HEK293 (cell line): ENCODE data around the gene RNF222.
A peak's percentile ranks its signal among the peaks of the same experiment; 100 is the strongest.

ENCODE experiments used
- CTCF ChIA-PET: fragments of 350-600 bp; formaldehyde crosslinking; extraction: SDS; loops from one replicate; lab custom pipeline; 2021; ENCODE audit warnings: antibody characterized with exemption; lab: Yijun Ruan, JAX
- POLR2A ChIA-PET: fragments of 300-600 bp; formaldehyde crosslinking; extraction: SDS; loops from one replicate; lab custom pipeline; 2020; ENCODE audit warnings: antibody characterized with exemption, inconsistent platforms; lab: Yijun Ruan, JAX
- H3K27ac ChIP-seq: fragments of 200-500 bp; sonication (Bioruptor generic); 2 replicates; pipeline ENCODE4 v1.5.1; 2014; ENCODE audit warnings: low read depth, low read length, control low read depth, inconsistent platforms; ENCODE audit errors: extremely low read depth
- H3K36me3 ChIP-seq, 2 experiments: fragments of 200-500 bp in 1 of 2; sonication (Bioruptor generic) in 1 of 2; 1 replicate in 1 of 2; 2 replicates in 1 of 2; pipeline ENCODE4 v1.5.1; 2014 to 2017; ENCODE audit warnings: inconsistent platforms in 2 of 2, low read length in 2 of 2; ENCODE audit not compliant: control insufficient read depth in 2 of 2, insufficient read depth in 1 of 2
- H3K4me1 ChIP-seq: fragments of 200-500 bp; sonication (Bioruptor generic); 2 replicates; pipeline ENCODE4 v1.5.1; 2014; ENCODE audit warnings: mild to moderate bottlenecking, low read length, inconsistent platforms; ENCODE audit not compliant: control insufficient read depth, insufficient read depth
- H3K4me3 ChIP-seq: 2 replicates; pipeline ENCODE4 v1.5.1; 2011; ENCODE audit warnings: low read depth, mild to moderate bottlenecking, control low read depth, low read length, moderate library complexity
- H3K9me3 ChIP-seq: fragments of 200-500 bp; sonication (Bioruptor generic); 2 replicates; pipeline ENCODE4 v1.5.1; 2014; ENCODE audit warnings: low read depth, low read length, inconsistent platforms; ENCODE audit not compliant: control insufficient read depth, insufficient read depth
- HOXA7 ChIP-seq: sonication (generic); formaldehyde crosslinking; IDR thresholded peaks from 2 replicates; pipeline ENCODE4 v1.8.1; 2022; ENCODE audit warnings: missing genetic modification reagents, borderline replicate concordance
- KLF10 ChIP-seq: fragments of 450-650 bp; IDR thresholded peaks from 2 replicates; pipeline ENCODE4 v1.5.1; 2018; ENCODE audit warnings: missing biosample characterization, mild to moderate bottlenecking, missing genetic modification characterization
- PRDM1 ChIP-seq: fragments of 450-650 bp; formaldehyde crosslinking; IDR thresholded peaks from 2 replicates; pipeline ENCODE4; 2016; ENCODE audit warnings: missing biosample characterization, missing genetic modification characterization
- ZNF266 ChIP-seq: fragments of 450-650 bp; formaldehyde crosslinking; IDR thresholded peaks from 2 replicates; pipeline ENCODE4 v1.5.1; 2016; ENCODE audit warnings: missing biosample characterization, missing genetic modification characterization, low read depth
- ZNF280D ChIP-seq: fragments of 450-650 bp; formaldehyde crosslinking; IDR thresholded peaks from 2 replicates; pipeline ENCODE4 v1.5.1; 2016; ENCODE audit warnings: missing biosample characterization, missing genetic modification characterization
- ZNF48 ChIP-seq: fragments of 450-650 bp; formaldehyde crosslinking; IDR thresholded peaks from 2 replicates; pipeline ENCODE4 v1.5.1; 2016; ENCODE audit warnings: missing biosample characterization, missing genetic modification characterization
- ZNF544 ChIP-seq: fragments of 450-650 bp; formaldehyde crosslinking; IDR thresholded peaks from 2 replicates; pipeline ENCODE4 v1.5.0; 2017; ENCODE audit warnings: missing biosample characterization, missing genetic modification characterization
- ZNF571 ChIP-seq: fragments of 450-650 bp; formaldehyde crosslinking; IDR thresholded peaks from 2 replicates; pipeline ENCODE4 v1.5.0; 2017; ENCODE audit warnings: missing biosample characterization, missing genetic modification characterization
- ZNF621 ChIP-seq: fragments of 450-650 bp; formaldehyde crosslinking; IDR thresholded peaks from 2 replicates; pipeline ENCODE4 v1.5.1; 2017; ENCODE audit warnings: missing biosample characterization, missing genetic modification characterization
- ZNF654 ChIP-seq: fragments of 450-650 bp; formaldehyde crosslinking; IDR thresholded peaks from 2 replicates; pipeline ENCODE4 v1.5.1; 2016; ENCODE audit warnings: low read depth, missing biosample characterization, missing genetic modification characterization
- ZNF664 ChIP-seq: fragments of 450-650 bp; formaldehyde crosslinking; IDR thresholded peaks from 2 replicates; pipeline ENCODE4 v1.5.1; 2016; ENCODE audit warnings: missing biosample characterization, missing genetic modification characterization
- ZNF776 ChIP-seq: fragments of 450-650 bp; formaldehyde crosslinking; IDR thresholded peaks from 2 replicates; pipeline ENCODE4 v1.5.0; 2017; ENCODE audit warnings: missing biosample characterization, missing genetic modification characterization, borderline replicate concordance
- TF ChIP-seq, protein P1 (sequence below): fragments of 450-650 bp; formaldehyde crosslinking; IDR thresholded peaks from 2 replicates; pipeline ENCODE4 v1.5.1; 2016; ENCODE audit warnings: missing biosample characterization, missing genetic modification characterization
- TF ChIP-seq, protein P2 (sequence below): fragments of 450-650 bp; formaldehyde crosslinking; IDR thresholded peaks from 2 replicates; pipeline ENCODE4 v1.5.1; 2016; ENCODE audit warnings: missing biosample characterization, missing genetic modification characterization
- TF ChIP-seq, protein P3 (sequence below): fragments of 450-650 bp; formaldehyde crosslinking; IDR thresholded peaks from 2 replicates; pipeline ENCODE4 v1.5.1; 2016; ENCODE audit warnings: missing biosample characterization, missing genetic modification characterization

Gene RNF222

DNA sequence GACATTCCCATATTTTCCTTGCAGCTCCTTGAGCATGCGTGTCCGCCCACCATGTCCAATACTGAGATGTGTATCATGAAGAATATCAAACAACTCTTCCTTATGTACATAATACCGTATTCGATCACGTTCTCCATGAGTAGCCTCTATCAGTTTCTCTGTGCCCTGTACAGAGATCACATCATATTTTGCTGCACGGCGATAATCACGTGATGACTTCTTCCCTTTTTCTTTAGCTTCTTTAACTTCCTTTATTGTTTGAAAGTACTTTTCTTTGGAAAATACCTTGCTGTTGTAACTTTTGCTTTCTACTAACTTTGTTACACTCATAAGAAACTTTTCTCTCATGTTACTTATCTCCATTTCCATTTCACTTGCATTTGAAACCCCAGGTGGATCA, 27.7 kb downstream of the RNF222 start:
- no peaks in the 10 kb centered on the region for H3K4me1 ChIP-seq
- TF ChIP-seq KLF10 (tag by site-specific recombination) (no peak), ZNF654 (no peak), PRDM1 (tag by site-specific recombination) (peak; percentile 73)
- peaks cover 33 to 34% of the 10 kb centered on the region in 2 experiments for H3K36me3 ChIP-seq
- H3K27ac ChIP-seq = no peak overlapping the region
- H3K9me3 ChIP-seq = no peaks in the 10 kb centered on the region
- POLR2A ChIA-PET = no interaction called here
- CTCF ChIA-PET = interaction anchor here (0.7 to 0.8 kb wide), 2 partner anchors 309 to 510 kb away, joined by 3 to 4 read pairs; no protein-coding TSS in a partner anchor
- no peak overlapping the region for H3K4me3 ChIP-seq

GRCh38 chr17:8368193-8368592, 29.4 kb downstream of the RNF222 start:
- TF ChIP-seq ZNF280D (tag by site-specific recombination) = no peak
- TF ChIP-seq, protein P1, sequence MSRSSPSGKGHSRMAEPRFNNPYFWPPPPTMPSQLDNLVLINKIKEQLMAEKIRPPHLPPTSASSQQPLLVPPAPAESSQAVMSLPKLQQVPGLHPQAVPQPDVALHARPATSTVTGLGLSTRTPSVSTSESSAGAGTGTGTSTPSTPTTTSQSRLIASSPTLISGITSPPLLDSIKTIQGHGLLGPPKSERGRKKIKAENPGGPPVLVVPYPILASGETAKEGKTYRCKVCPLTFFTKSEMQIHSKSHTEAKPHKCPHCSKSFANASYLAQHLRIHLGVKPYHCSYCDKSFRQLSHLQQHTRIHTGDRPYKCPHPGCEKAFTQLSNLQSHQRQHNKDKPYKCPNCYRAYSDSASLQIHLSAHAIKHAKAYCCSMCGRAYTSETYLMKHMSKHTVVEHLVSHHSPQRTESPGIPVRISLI (tag by site-specific recombination) = no peak
- no peak for TF ChIP-seq ZNF266 (tag by site-specific recombination)
- TF ChIP-seq, protein P2, sequence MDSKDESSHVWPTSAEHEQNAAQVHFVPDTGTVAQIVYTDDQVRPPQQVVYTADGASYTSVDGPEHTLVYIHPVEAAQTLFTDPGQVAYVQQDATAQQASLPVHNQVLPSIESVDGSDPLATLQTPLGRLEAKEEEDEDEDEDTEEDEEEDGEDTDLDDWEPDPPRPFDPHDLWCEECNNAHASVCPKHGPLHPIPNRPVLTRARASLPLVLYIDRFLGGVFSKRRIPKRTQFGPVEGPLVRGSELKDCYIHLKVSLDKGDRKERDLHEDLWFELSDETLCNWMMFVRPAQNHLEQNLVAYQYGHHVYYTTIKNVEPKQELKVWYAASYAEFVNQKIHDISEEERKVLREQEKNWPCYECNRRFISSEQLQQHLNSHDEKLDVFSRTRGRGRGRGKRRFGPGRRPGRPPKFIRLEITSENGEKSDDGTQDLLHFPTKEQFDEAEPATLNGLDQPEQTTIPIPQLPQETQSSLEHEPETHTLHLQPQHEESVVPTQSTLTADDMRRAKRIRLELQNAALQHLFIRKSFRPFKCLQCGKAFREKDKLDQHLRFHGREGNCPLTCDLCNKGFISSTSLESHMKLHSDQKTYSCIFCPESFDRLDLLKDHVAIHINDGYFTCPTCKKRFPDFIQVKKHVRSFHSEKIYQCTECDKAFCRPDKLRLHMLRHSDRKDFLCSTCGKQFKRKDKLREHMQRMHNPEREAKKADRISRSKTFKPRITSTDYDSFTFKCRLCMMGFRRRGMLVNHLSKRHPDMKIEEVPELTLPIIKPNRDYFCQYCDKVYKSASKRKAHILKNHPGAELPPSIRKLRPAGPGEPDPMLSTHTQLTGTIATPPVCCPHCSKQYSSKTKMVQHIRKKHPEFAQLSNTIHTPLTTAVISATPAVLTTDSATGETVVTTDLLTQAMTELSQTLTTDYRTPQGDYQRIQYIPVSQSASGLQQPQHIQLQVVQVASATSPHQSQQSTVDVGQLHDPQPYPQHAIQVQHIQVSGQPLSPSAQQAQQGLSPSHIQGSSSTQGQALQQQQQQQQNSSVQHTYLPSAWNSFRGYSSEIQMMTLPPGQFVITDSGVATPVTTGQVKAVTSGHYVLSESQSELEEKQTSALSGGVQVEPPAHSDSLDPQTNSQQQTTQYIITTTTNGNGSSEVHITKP = no peak
- TF ChIP-seq, protein P3, sequence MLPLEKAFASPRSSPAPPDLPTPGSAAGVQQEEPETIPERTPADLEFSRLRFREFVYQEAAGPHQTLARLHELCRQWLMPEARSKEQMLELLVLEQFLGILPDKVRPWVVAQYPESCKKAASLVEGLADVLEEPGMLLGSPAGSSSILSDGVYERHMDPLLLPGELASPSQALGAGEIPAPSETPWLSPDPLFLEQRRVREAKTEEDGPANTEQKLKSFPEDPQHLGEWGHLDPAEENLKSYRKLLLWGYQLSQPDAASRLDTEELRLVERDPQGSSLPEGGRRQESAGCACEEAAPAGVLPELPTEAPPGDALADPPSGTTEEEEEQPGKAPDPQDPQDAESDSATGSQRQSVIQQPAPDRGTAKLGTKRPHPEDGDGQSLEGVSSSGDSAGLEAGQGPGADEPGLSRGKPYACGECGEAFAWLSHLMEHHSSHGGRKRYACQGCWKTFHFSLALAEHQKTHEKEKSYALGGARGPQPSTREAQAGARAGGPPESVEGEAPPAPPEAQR (tag by site-specific recombination) = no peak
- no peak for TF ChIP-seq ZNF48 (tag by site-specific recombination)
- no peak for TF ChIP-seq ZNF776 (tag by site-specific recombination)
- TF ChIP-seq ZNF664 = no peak
- no peak for TF ChIP-seq ZNF571 (tag by site-specific recombination)
- no peak for TF ChIP-seq ZNF621 (tag by site-specific recombination)
- TF ChIP-seq ZNF544 (tag by site-specific recombination) = no peak
- TF ChIP-seq HOXA7 (CRISPR knock-in tag) = no peak
- POLR2A ChIA-PET = no interaction called here
- H3K36me3 ChIP-seq = peaks cover 33 to 39% of the 10 kb centered on the region in 2 experiments
- CTCF ChIA-PET = no interaction called here
- H3K4me1 ChIP-seq = no peaks in the 10 kb centered on the region
- H3K9me3 ChIP-seq = no peaks in the 10 kb centered on the region
- no peak overlapping the region for H3K4me3 ChIP-seq
- no peak overlapping the region for H3K27ac ChIP-seq
